Erythroblast (primary cell): ENCODE data around the gene KIF26B.

Experiments used
- GATA1 ChIP-seq: IDR thresholded peaks from 2 replicates; pipeline ENCODE4 v1.6.1; 2011; ENCODE audit warnings: low read depth, mild to moderate bottlenecking, control low read depth, low read length, moderate library complexity
- POLR2A ChIP-seq: IDR thresholded peaks from 2 replicates; pipeline ENCODE4 v1.6.1; 2011; ENCODE audit warnings: mild to moderate bottlenecking, low read length

DNA sequence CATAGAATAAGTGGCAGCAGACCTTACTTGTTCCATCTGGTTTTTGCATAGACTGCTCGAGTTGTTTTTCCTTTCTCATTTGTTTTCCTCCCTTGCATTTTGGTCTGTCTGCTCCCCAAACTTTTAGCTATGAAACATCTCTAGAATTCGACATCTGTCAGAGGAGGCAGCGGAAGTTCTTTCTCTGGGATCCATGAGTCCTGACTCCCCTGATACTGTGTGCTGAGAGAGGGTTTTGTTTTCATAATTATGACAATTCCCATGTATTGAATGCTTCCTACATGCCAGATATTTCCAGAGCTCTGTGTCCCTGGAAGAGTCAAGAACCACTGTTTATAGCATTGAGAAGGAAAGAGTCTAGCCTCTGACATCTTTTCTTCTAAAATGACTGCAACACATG lies 172.6 kb downstream of the KIF26B start:
- TF ChIP-seq POLR2A (no peak), GATA1 (no peak)
